Left lung (tissue), 10 donors: Measurements from ENCODE around the gene PTCHD4. TPM values are rescaled to one million over a fixed set of nuclear protein-coding genes. Genes with fewer than 3 reads are reported as not detected.
"Not testable (repeated sequence)": the region's sequence is repeated elsewhere in the genome, so short reads cannot be mapped to it uniquely, and the experiment has no call there.

Experiments
- ATAC-seq: fragments of 200-7000 bp; cut with Tn5 transposase; one replicate; pipeline ENCODE4 v1.9.1; 2020; ENCODE audit warnings: moderate library complexity
- DNase-seq, 4 donors: peaks; one replicate each; pipeline ENCODE4 v3.0.0-alpha.2; 2013 to 2020
- H3K27ac ChIP-seq, 2 donors: fragments of 200-600 bp; sonication (generic) in 1 of 2; one replicate each; pipeline versions ENCODE4 v1.5.0 to v1.8.0; 2020 to 2021
- H3K27me3 ChIP-seq, 2 donors: fragments of 200-600 bp; sonication (generic) in 1 of 2; one replicate each; pipeline versions ENCODE4 v1.5.0 to v1.8.0; 2020 to 2021
- H3K36me3 ChIP-seq, 2 donors: fragments of 200-600 bp; sonication (generic) in 1 of 2; one replicate each; pipeline versions ENCODE4 v1.5.0 to v1.8.0; 2020 to 2021
- H3K4me1 ChIP-seq, 2 donors: fragments of 200-600 bp; one replicate each; pipeline ENCODE4 v1.8.0; 2021
- H3K4me3 ChIP-seq, 2 donors: fragments of 200-600 bp; sonication (generic) in 1 of 2; one replicate each; pipeline versions ENCODE4 v1.5.0 to v1.8.0; 2020 to 2021; ENCODE audit warnings: mild to moderate bottlenecking in 1 of 2
- H3K9me3 ChIP-seq, 2 donors: fragments of 200-600 bp; sonication (generic) in 1 of 2; one replicate each; pipeline versions ENCODE4 v1.5.0 to v1.8.0; 2020 to 2021
- CTCF ChIP-seq, 2 donors: fragments of 200-600 bp; sonication (generic) in 1 of 2; IDR thresholded peaks; one replicate each; pipeline versions ENCODE4 v1.5.0 to v1.8.0; 2021; ENCODE audit warnings: antibody characterized with exemption in 2 of 2
- intact Hi-C, 2 donors: fragments of 100-400 bp; cut with DNase I; formaldehyde crosslinking; loops; one replicate each; pipeline versions ENCODE4 v1.11.2 to v1.14.2; 2022
- polyA plus RNA-seq, 6 donors: library from polyadenylated mRNA; unstranded; fragments of 120-200 nt; gene quantifications; one replicate each; pipeline ENCODE4 v1.2.1, GENCODE V29; 2013; ENCODE audit not compliant: insufficient read length in 6 of 6
- total RNA-seq, 2 donors: library from RNA; stranded (reverse); fragmentation: NEBNext Ultra II Directional; extraction: Animal tissue kit (Norgen Biotek cat#: 25700); gene quantifications; one replicate each; pipeline ENCODE4 v1.2.1, GENCODE V29; 2021
- donor health status: DM: no; HTN: yes; CAD: no.
- donor health status: DM: no; HTN: no; CAD: no.

Gene PTCHD4
- total and polyA plus RNA-seq, 8 donors, result 0.27 to 5.0 (median 0.41) TPM

DNA sequence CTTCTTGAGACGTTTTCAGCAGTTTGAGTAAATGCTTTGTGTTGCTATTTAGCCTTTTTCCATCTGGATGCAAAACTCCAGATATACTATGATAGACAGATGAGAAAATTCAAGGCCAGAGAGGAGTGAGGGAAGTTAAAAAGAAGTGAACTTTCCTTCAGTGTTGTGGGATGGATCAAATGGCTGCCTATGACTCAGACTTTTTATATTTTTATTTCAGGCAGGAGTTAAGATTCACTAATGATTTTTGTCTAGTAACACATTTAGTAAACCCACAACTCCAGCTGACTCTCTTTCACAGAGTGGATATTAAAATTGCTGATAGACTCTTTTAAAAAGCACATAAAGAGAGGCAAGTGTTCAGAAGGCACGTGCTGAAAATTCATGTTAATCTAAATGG, 23.2 kb upstream of the PTCHD4 start:
- Histone ChIP-seq H3K4me1 (no peaks in the 10 kb centered on the region), H3K36me3 (no peaks in the 10 kb centered on the region), H3K4me3 (no peak overlapping the region), H3K27me3 (no peaks in the 10 kb centered on the region), H3K27ac (no peak overlapping the region), H3K9me3 (no peaks in the 10 kb centered on the region)
- ATAC-seq (peak; percentile 33), DNase-seq (no peak)
- intact Hi-C loops, result no loop called here
- no peak for TF ChIP-seq CTCF (IDR thresholded peaks at IDR 0.05)

- Histone ChIP-seq H3K36me3 (no peaks in the 10 kb centered on the region), H3K27me3 (no peaks in the 10 kb centered on the region), H3K9me3 (no peaks in the 10 kb centered on the region), H3K4me1 (no peaks in the 10 kb centered on the region), H3K4me3 (no peak overlapping the region), H3K27ac (no peak overlapping the region)
- no peak for TF ChIP-seq CTCF (IDR thresholded peaks at IDR 0.05)
- DNase-seq, result no peak
- intact Hi-C loops, result no loop called here
- no peak for ATAC-seq
These were observed 12.6 kb upstream of the PTCHD4 start for GRCh38 chr6:48123601-48124000.

DNA sequence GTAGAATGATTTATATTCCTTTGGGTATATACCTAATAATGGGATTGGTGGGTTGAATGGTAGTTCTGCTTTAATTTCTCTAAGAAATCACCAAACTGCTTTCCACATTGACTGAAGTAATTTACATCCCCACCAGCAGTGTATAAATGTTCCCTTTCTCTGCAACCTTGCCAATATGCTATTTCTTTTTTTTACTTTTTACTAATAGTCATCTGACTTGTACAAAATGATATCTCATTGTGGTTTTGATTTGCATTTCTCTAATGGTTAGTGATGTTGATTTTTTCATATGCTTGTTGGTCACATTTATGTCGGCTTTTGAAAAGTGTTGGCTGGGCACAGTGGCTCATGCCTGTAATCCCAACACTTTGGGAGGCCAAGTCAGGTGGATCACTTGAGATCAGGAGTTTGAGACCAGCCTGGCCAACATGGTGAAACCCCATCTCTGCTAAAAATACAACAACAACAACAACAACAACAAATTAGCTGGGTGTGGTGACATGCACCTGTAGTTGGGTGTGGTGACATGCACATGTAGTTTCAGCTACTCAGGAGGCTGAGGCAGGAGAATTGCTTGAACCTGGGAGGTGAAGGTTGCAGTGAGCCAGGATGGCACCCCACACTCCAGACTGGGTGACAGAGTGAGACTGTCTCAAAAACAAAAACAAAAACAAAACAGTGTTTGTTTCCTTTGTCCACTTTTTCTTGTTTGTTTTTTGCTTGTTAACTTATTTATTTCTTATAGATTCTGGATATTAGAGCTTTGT, 11.2 kb upstream of the PTCHD4 start:
- H3K27me3 ChIP-seq, intact Hi-C loops, H3K4me1 ChIP-seq, H3K27ac ChIP-seq, H3K36me3 ChIP-seq, H3K9me3 ChIP-seq, ATAC-seq, DNase-seq, H3K4me3 ChIP-seq: not testable (repeated sequence)

- no peak for ATAC-seq
These were observed 6.0 kb upstream of the PTCHD4 start for GRCh38 chr6:48116699-48117645.

DNA sequence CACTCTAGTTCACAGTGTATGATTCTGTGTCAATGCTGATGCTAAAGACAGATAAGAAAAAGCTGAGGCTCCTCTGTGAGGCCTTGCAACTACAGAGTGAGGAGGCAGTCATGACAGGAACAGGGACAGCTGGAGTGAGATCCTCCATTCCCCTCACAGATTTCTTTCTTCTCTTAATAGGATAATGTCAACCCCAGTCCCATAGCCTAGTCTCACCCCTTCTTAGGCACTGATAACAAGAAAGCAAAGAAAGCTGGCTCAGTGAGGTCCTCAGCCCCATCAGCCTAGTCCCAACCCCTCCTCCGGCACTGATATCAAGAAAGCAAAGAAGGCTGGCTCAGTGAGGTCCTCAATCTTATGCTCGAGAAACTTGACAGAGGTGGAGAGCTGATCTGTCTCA, 2.1 kb upstream of the PTCHD4 start:
- DNase-seq (no peak), ATAC-seq (no peak)
- intact Hi-C loops, result no loop called here
- Histone ChIP-seq H3K4me1 (no peaks in the 10 kb centered on the region), H3K27ac (no peak overlapping the region), H3K36me3 (no peaks in the 10 kb centered on the region), H3K9me3 (no peaks in the 10 kb centered on the region), H3K4me3 (no peak overlapping the region), H3K27me3 (no peaks in the 10 kb centered on the region)
- no peak for TF ChIP-seq CTCF (IDR thresholded peaks at IDR 0.05)

More at GRCh38 chr6:48116699-48117645, 6.0 kb upstream of the PTCHD4 start:
- H3K27me3 ChIP-seq, result no peaks in the 10 kb centered on the region
- no peak for DNase-seq
- H3K9me3 ChIP-seq, result no peaks in the 10 kb centered on the region
- no peak overlapping the region for H3K27ac ChIP-seq
- H3K36me3 ChIP-seq, result no peaks in the 10 kb centered on the region
- no peaks in the 10 kb centered on the region for H3K4me1 ChIP-seq
- intact Hi-C loops, result no loop called here
- TF ChIP-seq CTCF (IDR thresholded peaks at IDR 0.05), result no peak
- H3K4me3 ChIP-seq, result no peak overlapping the region
